HCT116 (cell line): ENCODE measurements around the gene PAX5.

ENCODE experiments used
- CEBPB ChIP-seq: IDR thresholded peaks from 2 replicates; pipeline ENCODE4 v1.6.1; 2012; ENCODE audit warnings: low read depth
- CTCF ChIP-seq, 3 experiments: fragments of 200-600 bp in 1 of 3; sonication (generic) in 1 of 3; IDR thresholded peaks in 2 of 3; conservative IDR thresholded peaks in 1 of 3; 2 replicates each; pipeline ENCODE4 v1.5.1; 2012 to 2017; ENCODE audit warnings: low read depth in 2 of 3, low read length in 2 of 3, antibody characterized with exemption in 1 of 3, borderline replicate concordance in 1 of 3, control low read depth in 1 of 3, mild to moderate bottlenecking in 1 of 3, mixed read lengths in 1 of 3, mixed run types in 1 of 3, moderate library complexity in 1 of 3; ENCODE audit not compliant: insufficient read depth in 1 of 3
- POLR2AphosphoS5 ChIP-seq: IDR thresholded peaks from 2 replicates; pipeline ENCODE4 v1.6.1; 2011; ENCODE audit warnings: mild to moderate bottlenecking, low read depth, low read length, moderate library complexity
- RAD21 ChIP-seq: IDR thresholded peaks from 2 replicates; pipeline ENCODE4 v1.6.1; 2012; ENCODE audit warnings: low read depth, mild to moderate bottlenecking
- SIN3A ChIP-seq: IDR thresholded peaks from 2 replicates; pipeline ENCODE4 v1.6.1; 2012; ENCODE audit warnings: low read depth
- TCF7L2 ChIP-seq: IDR thresholded peaks from 2 replicates; pipeline ENCODE4 v1.7.0; 2011; ENCODE audit warnings: borderline replicate concordance, inconsistent platforms; ENCODE audit not compliant: insufficient read depth, insufficient read length; ENCODE audit errors: extremely low read depth
- YY1 ChIP-seq: IDR thresholded peaks from 2 replicates; pipeline ENCODE4 v1.6.1; 2011; ENCODE audit warnings: low read length, low read depth, moderate library complexity, mild to moderate bottlenecking; ENCODE audit not compliant: insufficient replicate concordance; ENCODE audit errors: extremely low read depth

GRCh38 chr9:36896296-36896695 is 137.8 kb downstream of the PAX5 start:
- no peak for TF ChIP-seq TCF7L2
- TF ChIP-seq CTCF (IDR thresholded peaks at IDR 0.05 in 2 of 3, conservative IDR thresholded peaks at IDR 0.05 in 1 of 3; ENCODE audit: borderline replicate concordance in 1 of 3, insufficient read depth in 1 of 3, low read depth in 2 of 3, low read length in 2 of 3), result no peak
- TF ChIP-seq YY1, result no peak
- TF ChIP-seq POLR2AphosphoS5, result no peak
- no peak for TF ChIP-seq SIN3A
- no peak for TF ChIP-seq CEBPB
- no peak for TF ChIP-seq RAD21
